ENCODE data around the gene PDK3. TPM values are rescaled to one million over a fixed set of nuclear protein-coding genes. Genes with fewer than 3 reads are reported as not detected.

PDK3 gene
- total and polyA plus RNA-seq, 11 donors: 2.4 to 20.3 (median 14.6) TPM

DNA sequence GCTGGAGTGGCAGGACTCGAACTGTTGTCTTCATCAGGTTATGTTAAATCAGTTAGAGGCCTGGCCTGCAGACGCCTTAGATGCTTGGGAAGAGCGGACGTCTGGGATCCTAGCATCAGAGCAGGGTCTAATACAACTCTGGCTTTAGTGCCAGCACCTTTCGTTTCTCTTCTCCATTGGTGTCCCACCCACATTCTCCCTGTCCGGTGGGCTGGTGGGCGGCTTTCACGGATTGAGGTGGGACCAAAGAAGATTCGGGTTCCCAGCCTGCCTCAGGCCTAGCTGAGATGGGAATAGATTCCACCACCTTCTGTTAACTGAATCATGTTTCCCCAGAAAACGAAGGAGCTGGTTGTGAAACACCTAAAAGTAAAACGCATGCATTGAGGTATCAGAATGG, 939 bp downstream of the PDK3 start:
- peak overlapping the region in 3 of 12 donors; percentile 77 to 79 (median 79) for H3K27ac ChIP-seq
- 42 to 58% (median 49%) methylated on average over 11 of the region's 11 CpGs for WGBS, 4 donors
- peak overlapping the region in 11 of 12 donors; percentile 62 to 96 (median 75) for H3K4me3 ChIP-seq
- no peak for DNase-seq
- H3K9me3 ChIP-seq: no peaks in the 10 kb centered on the region
- TF ChIP-seq, protein P1, sequence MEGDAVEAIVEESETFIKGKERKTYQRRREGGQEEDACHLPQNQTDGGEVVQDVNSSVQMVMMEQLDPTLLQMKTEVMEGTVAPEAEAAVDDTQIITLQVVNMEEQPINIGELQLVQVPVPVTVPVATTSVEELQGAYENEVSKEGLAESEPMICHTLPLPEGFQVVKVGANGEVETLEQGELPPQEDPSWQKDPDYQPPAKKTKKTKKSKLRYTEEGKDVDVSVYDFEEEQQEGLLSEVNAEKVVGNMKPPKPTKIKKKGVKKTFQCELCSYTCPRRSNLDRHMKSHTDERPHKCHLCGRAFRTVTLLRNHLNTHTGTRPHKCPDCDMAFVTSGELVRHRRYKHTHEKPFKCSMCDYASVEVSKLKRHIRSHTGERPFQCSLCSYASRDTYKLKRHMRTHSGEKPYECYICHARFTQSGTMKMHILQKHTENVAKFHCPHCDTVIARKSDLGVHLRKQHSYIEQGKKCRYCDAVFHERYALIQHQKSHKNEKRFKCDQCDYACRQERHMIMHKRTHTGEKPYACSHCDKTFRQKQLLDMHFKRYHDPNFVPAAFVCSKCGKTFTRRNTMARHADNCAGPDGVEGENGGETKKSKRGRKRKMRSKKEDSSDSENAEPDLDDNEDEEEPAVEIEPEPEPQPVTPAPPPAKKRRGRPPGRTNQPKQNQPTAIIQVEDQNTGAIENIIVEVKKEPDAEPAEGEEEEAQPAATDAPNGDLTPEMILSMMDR (IDR thresholded peaks at IDR 0.05): no peak
- TF ChIP-seq POLR2A (IDR thresholded peaks at IDR 0.05): no peak
- no peaks in the 10 kb centered on the region for H3K36me3 ChIP-seq
- no peaks in the 10 kb centered on the region for H3K27me3 ChIP-seq
- ATAC-seq: no peak
- H3K4me1 ChIP-seq: peaks cover 0 to 20% (median 5%) of the 10 kb centered on the region in 12 donors
- intact Hi-C loops (cut with DNase I): no loop called here

DNA sequence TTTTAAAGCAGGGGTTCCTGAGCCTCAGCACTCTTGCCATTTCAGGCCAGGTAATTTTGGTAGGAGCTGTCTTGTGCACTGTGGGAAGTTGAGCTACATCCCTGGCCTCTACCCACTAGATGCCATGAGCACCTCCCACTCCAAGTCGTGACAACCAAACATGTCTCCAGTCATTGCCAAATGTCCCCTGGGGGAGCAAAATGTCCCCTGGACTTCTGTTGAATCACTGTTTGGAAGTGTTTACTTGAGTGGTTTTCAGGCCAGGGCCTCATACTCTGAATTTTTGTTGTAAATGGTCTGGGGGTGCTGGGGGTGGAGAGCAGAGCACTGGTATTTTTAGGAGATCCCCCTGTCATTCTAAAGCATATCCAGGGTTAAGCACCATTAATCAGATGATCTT, 3.2 kb downstream of the PDK3 start:
- no peaks in the 10 kb centered on the region for H3K36me3 ChIP-seq
- H3K4me3 ChIP-seq: no peak overlapping the region
- no peak for TF ChIP-seq POLR2A (IDR thresholded peaks at IDR 0.05)
- TF ChIP-seq, protein P1 (IDR thresholded peaks at IDR 0.05): no peak
- H3K9me3 ChIP-seq: no peaks in the 10 kb centered on the region
- DNase-seq: no peak
- WGBS, 4 donors: 14 to 38% (median 19%) methylated on average over 1 of the region's 1 CpG
- ATAC-seq: no peak
- H3K27ac ChIP-seq: peak overlapping the region in 1 of 12 donors; percentile 46
- H3K4me1 ChIP-seq: peaks cover 0 to 31% (median 5%) of the 10 kb centered on the region in 12 donors
- intact Hi-C loops (cut with DNase I): no loop called here
- no peaks in the 10 kb centered on the region for H3K27me3 ChIP-seq

DNA sequence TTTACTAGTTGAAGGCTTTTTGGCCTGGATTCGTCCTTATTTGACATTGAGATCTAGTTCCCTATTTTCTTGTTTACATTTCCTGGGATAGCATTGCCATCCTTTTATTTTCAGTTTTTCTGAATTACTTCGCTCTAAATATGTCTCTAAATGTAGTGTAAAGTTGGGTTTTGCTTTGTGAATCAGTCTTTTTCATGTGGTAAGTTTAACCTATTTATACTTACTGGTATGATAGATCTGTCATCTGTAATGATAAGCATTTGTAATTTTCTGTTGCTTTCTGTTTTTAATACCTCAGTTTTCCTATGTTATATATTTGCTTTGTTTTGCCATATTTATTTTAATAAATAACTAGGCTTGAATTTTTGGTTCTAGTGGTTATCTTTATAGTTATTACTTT, 6.7 kb downstream of the PDK3 start:
- 42 to 76% (median 59%) methylated on average over 2 of the region's 2 CpGs for WGBS, 4 donors
- Histone ChIP-seq H3K27ac (no peak overlapping the region), H3K4me3 (no peak overlapping the region), H3K27me3 (no peaks in the 10 kb centered on the region), H3K36me3 (no peaks in the 10 kb centered on the region), H3K4me1 (peaks cover 0 to 27% (median 2%) of the 10 kb centered on the region in 12 donors), H3K9me3 (no peaks in the 10 kb centered on the region)
- ATAC-seq (no peak), DNase-seq (no peak)
- TF ChIP-seq, protein P1 (IDR thresholded peaks at IDR 0.05): no peak
- no peak for TF ChIP-seq POLR2A (IDR thresholded peaks at IDR 0.05)
- intact Hi-C loops (cut with DNase I): no loop called here

DNA sequence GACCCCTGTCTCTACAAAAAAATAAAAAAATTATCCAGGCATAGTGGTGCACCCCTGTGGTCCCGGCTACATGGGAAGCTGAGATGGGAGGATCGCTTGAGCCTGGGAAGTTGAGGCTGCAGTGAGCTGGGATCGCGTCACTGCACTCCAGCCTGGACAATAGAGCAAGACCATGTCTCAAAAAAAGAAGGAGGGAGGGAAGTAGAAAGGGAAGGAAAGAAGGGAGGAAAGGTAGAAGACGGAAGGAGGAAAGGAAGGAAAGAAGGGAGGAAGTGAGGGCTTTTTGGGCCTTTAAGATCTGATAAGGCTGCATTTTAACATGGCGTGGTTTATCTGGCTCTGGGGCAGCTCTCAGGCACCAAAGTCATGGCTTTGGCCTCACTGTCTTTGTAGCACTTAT, 10.4 kb downstream of the PDK3 start:
- H3K36me3 ChIP-seq: no peaks in the 10 kb centered on the region
- peaks cover 0 to 3% (median 0%) of the 10 kb centered on the region in 9 donors for H3K27me3 ChIP-seq
- no peaks in the 10 kb centered on the region for H3K9me3 ChIP-seq
- no peak for TF ChIP-seq POLR2A (IDR thresholded peaks at IDR 0.05)
- TF ChIP-seq, protein P1 (IDR thresholded peaks at IDR 0.05): no peak
- intact Hi-C loops (cut with DNase I): no loop called here
- DNase-seq: no peak
- H3K4me1 ChIP-seq: peaks cover 0 to 51% (median 1%) of the 10 kb centered on the region in 12 donors
- 72 to 92% (median 76%) methylated on average over 6 of the region's 6 CpGs for WGBS, 4 donors
- H3K27ac ChIP-seq: no peak overlapping the region
- no peak overlapping the region for H3K4me3 ChIP-seq
- ATAC-seq: no peak
